Activated naive CD4-positive, alpha-beta T cell treated with anti-CD3 and anti-CD28 coated beads, Interleukin-2, amount 50 U/mL, for 72 hours (primary cell): ENCODE results near the gene TXNDC5. TPM values are rescaled to one million over a fixed set of nuclear protein-coding genes. Genes with fewer than 3 reads are reported as not detected.
"Not testable (repeated sequence)": the region's sequence is repeated elsewhere in the genome, so short reads cannot be mapped to it uniquely, and the experiment has no call there.

ENCODE experiments used
- ATAC-seq, 2 donors: fragments of 150-1000 bp; cut with Tn5 transposase; 2 replicates each; pipeline ENCODE4 v1.10.0; 2021; ENCODE audit warnings: mild to moderate bottlenecking in 2 of 2, moderate library complexity in 2 of 2
- DNase-seq, 2 donors: peaks; one replicate each; pipeline ENCODE4 v3.0.0; 2021 to 2022; ENCODE audit warnings: low spot score in 2 of 2
- H3K27ac Mint-ChIP-seq, 2 donors: one replicate each; pipeline ENCODE4 v1.8.0; 2022; ENCODE audit warnings: mild to moderate bottlenecking in 2 of 2, mixed read lengths in 2 of 2
- H3K36me3 Mint-ChIP-seq, 2 donors: one replicate each; pipeline ENCODE4 v1.8.0; 2022; ENCODE audit warnings: mixed read lengths in 2 of 2
- H3K9me3 Mint-ChIP-seq, 2 donors: one replicate each; pipeline ENCODE4 v1.8.0; 2022; ENCODE audit warnings: mixed read lengths in 2 of 2
- total RNA-seq, 2 donors: library from RNA; stranded (reverse); gene quantifications; one replicate each; pipeline ENCODE4 v1.2.3, GENCODE V29; 2022

TXNDC5 gene
- total RNA-seq, 2 donors from 2014 or later, result 41.0 to 77.9 TPM

- no peak for DNase-seq
These were observed 7.7 kb downstream of the TXNDC5 start for GRCh38 chr6:7902867-7903266.

DNA sequence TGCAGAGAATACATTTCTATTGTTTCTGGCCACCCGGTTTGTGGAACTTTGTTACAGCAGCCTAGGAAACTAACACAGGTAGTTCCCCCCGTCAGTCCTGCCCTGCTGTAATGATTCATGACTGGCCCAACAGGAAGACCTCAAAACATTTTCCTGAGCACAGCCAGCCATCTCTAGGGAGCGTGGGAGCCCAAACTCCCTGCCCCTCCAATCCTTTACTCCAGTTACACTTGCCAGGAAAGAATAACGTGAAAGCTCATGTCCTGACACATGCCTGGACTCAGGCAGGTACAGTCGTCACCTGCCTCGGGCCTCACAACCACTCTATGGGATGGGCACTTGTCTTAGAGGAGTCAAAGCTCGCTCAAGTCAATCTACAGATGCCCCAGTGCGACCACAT lies 8.4 kb downstream of the TXNDC5 start:
- H3K36me3 Mint-ChIP-seq, result peaks cover 28 to 37% of the 10 kb centered on the region in 2 donors
- no peaks in the 10 kb centered on the region for H3K9me3 Mint-ChIP-seq
- H3K27ac Mint-ChIP-seq, result no peak overlapping the region
- DNase-seq, result no peak
- ATAC-seq, result no peak

More at GRCh38 chr6:7902867-7903266, 7.7 kb downstream of the TXNDC5 start:
- Mint-ChIP-seq H3K27ac (no peak overlapping the region), H3K36me3 (peaks cover 22 to 34% of the 10 kb centered on the region in 2 donors), H3K9me3 (no peaks in the 10 kb centered on the region)
- no peak for ATAC-seq

DNA sequence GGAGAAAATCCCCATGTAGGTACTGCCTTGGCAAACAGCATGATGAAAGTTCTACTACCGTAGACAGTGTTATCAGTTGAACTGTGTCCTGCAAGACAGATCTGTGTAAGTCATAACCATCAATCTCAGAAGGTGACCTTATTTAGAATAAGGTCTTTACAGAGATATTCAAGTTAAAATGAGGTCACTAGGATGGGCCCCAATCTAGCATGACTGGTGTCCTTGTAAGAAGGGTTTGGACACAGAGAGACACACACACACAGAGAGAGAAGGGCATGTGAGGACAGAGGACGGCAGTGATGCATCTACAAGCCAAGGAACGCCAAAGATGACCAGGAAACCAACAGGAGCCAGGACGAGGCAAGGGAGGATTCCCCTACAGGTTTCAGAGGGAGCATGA lies 8.8 kb downstream of the TXNDC5 start:
- Mint-ChIP-seq H3K27ac (peak overlapping the region in 1 of 2 donors; percentile 55), H3K9me3 (no peaks in the 10 kb centered on the region), H3K36me3 (peaks cover 28 to 37% of the 10 kb centered on the region in 2 donors)
- ATAC-seq (no peak), DNase-seq (no peak)

DNA sequence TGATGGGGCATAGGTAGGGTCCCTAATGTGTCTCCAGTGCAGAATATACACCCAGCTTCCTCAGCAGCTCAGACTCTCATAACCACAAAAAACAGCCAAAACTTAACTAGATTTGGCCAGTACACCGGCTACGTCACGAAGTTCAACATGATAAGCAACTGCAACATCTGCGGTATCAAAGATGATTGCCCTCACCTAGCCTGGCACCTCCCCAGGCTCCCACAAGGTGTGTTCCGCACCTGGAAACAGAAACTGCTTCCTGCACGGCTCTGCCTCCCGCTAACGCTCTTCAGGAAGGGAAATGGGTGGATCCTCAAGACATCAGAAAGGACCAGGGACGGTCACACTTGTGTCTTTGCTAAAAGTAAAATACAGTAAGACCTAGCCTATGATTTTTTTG lies 9.5 kb downstream of the TXNDC5 start:
- no peak for ATAC-seq
- Mint-ChIP-seq H3K27ac (peak overlapping the region in 1 of 2 donors; percentile 55), H3K36me3 (peaks cover 28 to 37% of the 10 kb centered on the region in 2 donors), H3K9me3 (no peaks in the 10 kb centered on the region)
- DNase-seq, result no peak

DNA sequence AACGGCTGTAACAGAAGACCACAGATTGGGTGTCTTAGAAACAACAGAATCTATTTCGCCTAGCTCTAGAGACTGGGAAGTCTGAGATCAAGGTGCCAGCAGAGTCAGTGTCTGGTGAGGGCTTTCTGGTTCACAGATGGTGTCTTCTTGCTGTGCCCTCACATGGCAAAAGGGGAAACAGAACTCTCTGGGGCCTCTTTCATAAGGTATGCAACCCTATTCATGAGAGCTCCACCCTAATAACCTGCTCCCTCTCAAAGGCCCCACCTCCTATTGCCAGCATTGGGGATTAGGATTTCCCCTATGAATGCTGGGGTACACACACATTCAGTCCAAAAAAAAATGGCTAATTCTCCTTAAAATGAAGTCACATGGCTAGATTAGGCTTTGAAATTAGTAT lies 10.0 kb downstream of the TXNDC5 start:
- no peak for ATAC-seq
- Mint-ChIP-seq H3K27ac (no peak overlapping the region), H3K36me3 (peaks cover 28 to 37% of the 10 kb centered on the region in 2 donors), H3K9me3 (no peaks in the 10 kb centered on the region)
- DNase-seq, result no peak

DNA sequence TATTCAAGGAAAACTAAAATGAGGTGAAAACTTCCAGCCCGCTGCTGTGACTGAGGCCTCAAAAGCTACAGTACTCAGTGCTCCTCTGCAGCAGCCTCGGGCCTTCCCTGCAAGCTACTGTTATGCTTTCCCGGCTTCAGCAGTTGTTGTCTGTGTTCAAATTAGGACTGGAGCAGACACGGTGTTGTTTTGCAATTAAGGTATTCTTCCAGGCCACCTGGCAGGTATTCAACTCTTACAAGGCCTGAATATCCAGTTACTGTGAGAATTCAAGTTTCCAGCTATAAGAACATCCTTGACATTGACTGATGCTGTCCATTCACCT lies 10.7 kb downstream of the TXNDC5 start:
- ATAC-seq, result no peak
- Mint-ChIP-seq H3K27ac (no peak overlapping the region), H3K9me3 (no peaks in the 10 kb centered on the region), H3K36me3 (peaks cover 28 to 33% of the 10 kb centered on the region in 2 donors)
- no peak for DNase-seq

DNA sequence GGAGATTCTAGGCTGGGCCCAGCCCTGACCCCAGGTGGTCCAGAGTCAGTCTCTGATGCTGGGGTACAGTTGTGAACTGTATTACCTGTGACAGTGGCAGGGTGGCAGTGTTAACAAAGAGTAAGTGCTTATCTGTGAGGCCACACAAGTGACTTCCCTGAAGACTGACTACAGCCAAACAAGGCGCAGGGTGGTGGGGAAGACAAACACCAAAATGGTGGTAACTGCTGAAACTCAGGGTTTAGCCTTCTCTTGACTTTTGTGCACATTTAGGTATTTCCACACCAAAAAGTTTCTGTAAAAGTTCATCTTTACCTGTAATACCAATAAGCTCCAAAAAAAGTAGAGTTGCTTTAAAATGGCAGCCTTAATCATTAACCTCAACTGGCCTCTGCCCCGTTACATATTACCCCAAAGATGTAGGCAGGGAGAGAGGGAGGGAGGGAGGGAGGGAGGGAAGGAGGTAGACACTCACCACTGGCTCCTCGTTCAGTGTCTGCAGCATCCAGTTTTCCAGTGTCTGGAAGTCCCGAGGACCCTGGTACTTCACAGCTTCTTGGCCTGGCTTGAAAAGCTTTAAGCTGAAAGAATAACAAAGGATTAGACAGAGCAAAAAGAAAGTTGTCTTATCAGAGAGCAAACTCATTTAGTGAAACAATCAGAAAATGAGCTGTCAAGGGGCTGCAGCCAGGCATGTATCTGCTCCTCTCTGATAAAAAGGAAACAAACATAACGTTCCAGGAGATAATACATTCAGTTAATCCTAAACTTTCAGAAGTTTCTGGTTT lies 11.3 kb downstream of the TXNDC5 start:
- DNase-seq, result no peak
- H3K27ac Mint-ChIP-seq, result peak overlapping the region in 1 of 2 donors; percentile 20
- H3K9me3 Mint-ChIP-seq, result no peaks in the 10 kb centered on the region
- peak in 1 of 2 donors; percentile 24 for ATAC-seq
- H3K36me3 Mint-ChIP-seq, result peaks cover 28 to 29% of the 10 kb centered on the region in 2 donors

DNA sequence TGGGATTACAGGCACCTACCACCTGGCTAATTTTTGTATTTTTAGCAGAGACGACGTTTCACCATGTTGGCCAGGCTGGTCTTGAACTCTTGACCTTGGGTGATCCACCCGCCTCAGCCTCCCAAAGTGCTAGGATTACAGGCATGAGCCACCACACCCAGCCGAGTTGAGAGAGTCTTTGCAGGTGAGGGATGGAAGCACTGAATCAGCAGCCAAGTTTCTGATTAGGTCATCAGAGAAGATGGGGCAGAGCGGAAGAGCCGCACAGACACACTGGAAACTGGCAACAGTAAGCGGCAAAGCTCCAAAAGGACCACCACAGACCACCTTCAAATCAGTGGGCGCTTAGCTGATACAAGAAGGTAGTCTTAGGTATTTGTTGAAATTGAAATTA lies 12.4 kb downstream of the TXNDC5 start:
- peaks cover 32 to 34% of the 10 kb centered on the region in 2 donors for H3K36me3 Mint-ChIP-seq
- H3K27ac Mint-ChIP-seq, DNase-seq, H3K9me3 Mint-ChIP-seq: not testable (repeated sequence)
- ATAC-seq, result peak in 1 of 2 donors; percentile 11

GRCh38 chr6:7897461-7898192 lies 13.0 kb downstream of the TXNDC5 start:
- no peaks in the 10 kb centered on the region for H3K9me3 Mint-ChIP-seq
- no peak for DNase-seq
- no peak for ATAC-seq
- H3K27ac Mint-ChIP-seq, result no peak overlapping the region
- H3K36me3 Mint-ChIP-seq, result peaks cover 30 to 37% of the 10 kb centered on the region in 2 donors

GRCh38 chr6:7896465-7896987 lies 14.1 kb downstream of the TXNDC5 start:
- DNase-seq (no peak), ATAC-seq (no peak)
- Mint-ChIP-seq H3K36me3 (peaks cover 28 to 37% of the 10 kb centered on the region in 2 donors), H3K27ac (no peak overlapping the region), H3K9me3 (no peaks in the 10 kb centered on the region)

- peaks cover 31 to 38% of the 10 kb centered on the region in 2 donors for H3K36me3 Mint-ChIP-seq
- ATAC-seq (no peak), DNase-seq (no peak)
- H3K27ac Mint-ChIP-seq, result no peak overlapping the region
- H3K9me3 Mint-ChIP-seq, result no peaks in the 10 kb centered on the region
These were observed 15.5 kb downstream of the TXNDC5 start for GRCh38 chr6:7895125-7895423.

GRCh38 chr6:7894262-7895124 lies 16.1 kb downstream of the TXNDC5 start:
- Mint-ChIP-seq H3K9me3 (no peaks in the 10 kb centered on the region), H3K36me3 (peaks cover 31 to 38% of the 10 kb centered on the region in 2 donors), H3K27ac (no peak overlapping the region)
- DNase-seq (no peak), ATAC-seq (no peak)

- Mint-ChIP-seq H3K9me3 (no peaks in the 10 kb centered on the region), H3K36me3 (peaks cover 25 to 31% of the 10 kb centered on the region in 2 donors), H3K27ac (no peak overlapping the region)
- no peak for DNase-seq
- ATAC-seq, result no peak
These were observed 17.2 kb downstream of the TXNDC5 start for GRCh38 chr6:7893342-7893741.

- not testable (repeated sequence) for H3K9me3 Mint-ChIP-seq, H3K27ac Mint-ChIP-seq, DNase-seq, ATAC-seq
- peaks cover 23 to 30% of the 10 kb centered on the region in 2 donors for H3K36me3 Mint-ChIP-seq
These were observed 18.2 kb downstream of the TXNDC5 start for GRCh38 chr6:7892367-7892766.

DNA sequence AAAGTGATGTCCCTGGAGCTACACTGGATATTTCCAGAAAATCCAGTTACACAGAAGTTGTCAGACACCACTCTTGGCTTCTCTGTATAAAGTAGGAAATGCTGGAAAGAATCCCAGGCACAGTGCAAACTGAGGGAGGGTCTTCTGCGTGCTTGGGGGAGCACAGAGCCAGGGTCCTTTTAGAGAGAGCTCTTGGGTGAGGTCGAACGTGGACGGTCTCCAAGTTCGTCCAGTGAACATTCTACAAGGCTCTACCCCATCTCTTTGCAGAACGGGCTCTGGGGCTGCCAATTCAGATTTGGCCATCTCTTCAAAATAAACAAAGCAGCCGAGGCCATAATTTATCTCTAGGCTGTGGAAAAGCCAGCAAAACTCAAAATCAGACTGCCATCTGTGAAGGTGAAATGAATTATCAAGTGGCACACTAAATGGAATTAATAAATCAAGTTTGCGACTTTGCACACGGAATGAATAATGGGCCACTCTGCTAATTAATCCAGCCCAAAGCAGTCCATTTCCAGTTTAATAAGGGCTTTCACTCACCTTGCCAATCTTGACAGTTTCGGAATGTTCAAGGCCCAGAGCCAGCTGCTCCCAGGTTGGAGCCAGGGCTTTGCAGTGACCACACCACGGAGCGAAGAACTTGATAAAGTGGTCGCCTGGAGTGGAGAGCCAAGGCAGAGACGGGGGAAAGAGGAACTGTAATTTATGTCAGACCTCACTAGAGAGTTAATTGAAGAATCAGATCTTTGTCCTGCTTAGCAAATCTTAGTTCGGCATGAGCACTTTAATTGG lies 19.3 kb downstream of the TXNDC5 start:
- H3K27ac Mint-ChIP-seq, result no peak overlapping the region
- peaks cover 23 to 30% of the 10 kb centered on the region in 2 donors for H3K36me3 Mint-ChIP-seq
- ATAC-seq, result no peak
- no peak for DNase-seq
- no peaks in the 10 kb centered on the region for H3K9me3 Mint-ChIP-seq
